Activated gamma-delta T cell treated with Interleukin-2 at 50 U/mL for 16 hours (primary cell): ENCODE results near the gene ACP7.
"Not testable (repeated sequence)": the region's sequence is repeated elsewhere in the genome, so short reads cannot be mapped to it uniquely, and the experiment has no call there.

ENCODE experiments used
- DNase-seq: peaks from one replicate; pipeline ENCODE4 v3.0.0-alpha.2; 2020

The ACP7 gene

DNA sequence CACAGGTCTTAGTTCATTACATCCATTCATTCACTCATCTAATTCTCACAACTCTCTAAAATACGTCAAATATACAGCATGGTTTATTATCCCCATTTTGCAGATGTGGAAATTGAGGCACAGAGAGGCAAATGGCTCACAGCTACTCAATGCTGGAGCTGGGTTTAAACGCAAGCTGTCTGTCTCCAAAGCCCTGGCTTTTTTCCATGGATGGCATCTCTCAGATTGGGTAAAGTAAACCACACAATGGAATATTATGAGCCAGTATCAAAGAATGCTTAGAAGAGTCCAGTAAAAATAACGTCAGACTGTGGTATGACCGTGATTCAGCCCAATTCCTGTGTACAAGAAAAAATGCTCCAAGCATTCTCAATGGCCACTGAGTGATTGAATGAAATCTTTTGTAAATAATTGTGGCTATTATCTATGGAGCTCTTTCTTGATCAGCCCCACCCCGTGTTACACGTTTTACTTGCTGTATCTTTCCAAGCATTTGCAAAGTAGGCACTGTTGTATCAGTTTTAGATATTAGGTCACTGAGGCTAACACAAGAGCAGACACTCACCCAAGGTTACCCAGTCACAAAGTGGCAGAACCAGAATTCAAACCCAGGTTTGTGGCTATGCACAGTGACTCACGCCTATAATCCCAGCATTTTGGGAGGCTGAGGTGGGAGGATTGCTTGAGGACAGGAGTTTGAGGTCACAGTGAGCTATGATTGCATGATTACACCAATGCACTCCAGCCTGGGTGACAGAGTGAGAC lies 5.5 kb upstream of the ACP7 start:
- no peak for DNase-seq

DNA sequence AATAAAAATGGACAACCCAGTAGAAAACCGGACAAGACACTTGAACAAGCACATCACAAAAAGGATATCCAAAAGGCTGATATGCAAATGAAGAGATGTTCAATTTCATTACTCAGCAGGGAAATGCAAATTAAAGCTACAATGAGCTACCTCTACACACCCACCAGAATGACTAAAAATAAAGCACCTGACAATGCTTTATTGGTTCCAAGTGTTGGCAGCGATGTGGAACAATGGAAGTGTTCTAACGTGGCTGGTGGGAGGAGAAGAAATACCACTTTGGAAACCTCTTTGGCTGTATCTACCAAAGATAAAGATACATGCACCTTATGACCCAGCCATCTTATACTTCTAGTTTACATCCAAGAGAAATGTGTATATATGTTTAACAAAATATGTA lies 3.7 kb upstream of the ACP7 start:
- DNase-seq = no peak

DNA sequence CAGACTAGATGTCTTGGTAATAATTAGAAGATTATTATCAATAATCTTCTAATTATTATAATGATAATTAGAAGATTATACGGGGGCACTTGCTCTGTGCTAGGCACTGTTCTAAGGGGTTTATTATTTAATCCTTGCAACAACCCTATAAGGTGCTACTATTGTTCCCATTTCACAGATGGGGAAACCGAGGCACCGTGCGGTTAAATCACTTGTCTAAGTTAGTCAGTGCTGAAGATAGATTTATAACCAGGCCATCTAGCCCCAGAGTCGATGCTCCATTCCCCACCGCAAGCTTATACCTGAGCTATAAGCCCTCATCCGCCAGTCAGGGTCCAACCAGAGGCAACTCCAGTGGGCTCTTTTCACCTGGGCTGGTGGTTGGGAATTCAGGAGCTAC lies 2.0 kb upstream of the ACP7 start:
- DNase-seq = no peak

DNA sequence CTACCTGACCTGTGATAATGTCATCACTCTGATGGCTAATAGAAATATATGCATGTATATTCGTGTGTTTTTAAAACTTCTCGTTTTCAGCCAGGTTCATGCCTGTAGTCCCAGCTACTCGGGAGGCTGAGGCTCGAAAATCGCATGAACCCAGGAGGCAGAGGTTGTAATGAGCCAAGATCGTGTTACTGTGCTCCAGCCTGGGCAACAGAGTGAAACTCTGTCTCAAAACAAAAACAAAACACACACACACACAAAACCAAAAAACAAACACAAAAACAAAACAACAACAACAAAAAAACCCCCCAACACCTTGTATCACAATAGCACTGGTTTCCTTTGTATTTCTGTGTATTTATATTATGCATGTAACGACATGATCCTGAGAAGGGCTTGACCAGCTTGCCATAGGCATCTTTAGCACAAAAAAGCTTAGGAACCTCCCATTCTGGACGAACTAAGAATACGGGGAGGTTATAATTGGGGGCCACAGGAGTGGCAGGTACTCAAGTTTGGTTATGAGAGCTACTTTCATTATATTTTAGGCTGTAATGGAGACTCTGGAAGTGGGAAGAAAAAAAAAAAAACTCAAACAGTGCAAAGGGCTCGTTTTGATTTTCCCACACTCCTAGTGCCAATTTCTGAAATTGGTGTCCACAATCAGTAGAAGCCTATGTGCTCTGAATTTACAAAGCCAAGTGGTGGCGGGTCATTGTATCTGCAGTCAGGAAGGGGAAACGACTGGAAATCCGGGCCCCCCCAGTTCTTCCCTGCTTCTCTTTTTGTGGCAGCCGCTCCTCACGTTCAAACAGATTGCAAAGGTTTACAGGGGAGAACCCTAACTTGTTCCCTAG lies 1.2 kb upstream of the ACP7 start:
- DNase-seq = no peak

DNA sequence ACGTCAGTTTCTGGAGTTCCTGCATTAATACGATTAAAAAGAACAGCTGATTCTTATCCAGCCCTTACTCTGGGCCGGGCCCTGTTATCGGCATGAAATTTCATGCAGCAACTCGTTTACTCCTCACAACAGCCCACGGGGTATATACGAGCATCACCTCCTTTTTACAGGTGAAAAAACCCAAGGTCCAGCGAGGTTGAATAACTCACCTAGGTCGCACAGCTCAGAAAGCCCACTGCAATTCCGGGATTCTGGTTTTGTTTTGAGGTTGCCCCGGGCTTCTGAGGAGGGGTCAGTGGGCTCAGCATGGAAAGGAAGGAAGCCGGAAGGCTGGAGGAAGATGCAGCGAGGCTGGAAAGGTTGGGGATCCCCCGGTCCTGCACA lies 577 bp upstream of the ACP7 start:
- DNase-seq = no peak

DNA sequence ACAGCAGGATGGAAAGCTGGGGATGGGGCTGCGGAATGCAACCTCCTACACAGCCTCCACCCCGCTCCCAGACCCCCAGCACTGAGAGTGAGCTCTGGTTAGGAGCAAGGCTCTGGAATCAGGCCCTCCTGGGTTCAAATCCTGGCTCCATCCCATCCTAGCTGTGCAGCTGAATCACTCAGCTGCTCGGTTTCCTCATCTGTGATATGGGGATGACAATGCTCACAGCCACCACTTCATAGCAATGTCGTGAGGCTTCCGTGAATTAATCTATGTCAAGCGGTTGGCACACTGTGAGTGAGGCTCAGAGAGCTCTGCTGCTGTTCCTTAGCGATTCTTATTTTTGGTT lies 538 bp downstream of the ACP7 start:
- no peak for DNase-seq

DNA sequence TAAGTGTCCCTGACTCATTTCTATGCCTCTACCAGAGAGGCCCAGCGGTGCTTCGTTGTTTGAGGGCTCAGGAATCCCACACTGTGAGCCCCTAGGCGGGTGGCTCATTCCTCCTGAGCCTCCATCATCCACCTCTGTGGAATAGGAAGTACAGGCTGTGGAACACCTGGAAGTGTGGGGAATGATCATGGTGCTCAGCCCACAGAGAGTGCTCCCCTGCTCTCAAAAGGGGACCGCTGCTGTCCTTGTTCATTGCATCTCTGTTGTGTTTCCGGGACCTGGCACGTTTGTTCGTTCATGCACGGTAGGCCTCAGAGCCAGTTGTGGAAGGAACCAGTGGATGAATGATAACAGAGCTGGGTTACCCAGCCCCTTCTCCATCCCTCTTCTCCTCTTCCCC lies 1.2 kb downstream of the ACP7 start:
- DNase-seq = no peak

DNA sequence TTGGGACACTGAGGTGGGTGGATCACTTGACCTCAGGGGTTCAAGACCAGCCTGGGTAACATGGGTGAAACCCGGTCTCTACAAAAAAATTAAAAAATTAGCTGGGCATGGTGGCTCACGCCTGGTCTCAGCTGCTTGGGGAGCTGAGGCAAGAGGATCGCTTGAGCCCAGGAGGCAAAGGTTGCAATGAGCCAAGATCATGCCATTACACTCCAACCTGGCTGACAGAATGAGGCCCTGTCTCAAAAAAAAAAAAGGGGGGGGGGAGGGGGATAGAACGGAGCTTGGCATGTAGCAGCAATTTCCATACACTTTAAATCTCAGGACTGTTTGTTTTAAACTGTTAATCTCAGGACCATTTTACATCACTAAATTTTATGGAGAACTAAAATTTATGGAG lies 2.2 kb downstream of the ACP7 start:
- DNase-seq = no peak

DNA sequence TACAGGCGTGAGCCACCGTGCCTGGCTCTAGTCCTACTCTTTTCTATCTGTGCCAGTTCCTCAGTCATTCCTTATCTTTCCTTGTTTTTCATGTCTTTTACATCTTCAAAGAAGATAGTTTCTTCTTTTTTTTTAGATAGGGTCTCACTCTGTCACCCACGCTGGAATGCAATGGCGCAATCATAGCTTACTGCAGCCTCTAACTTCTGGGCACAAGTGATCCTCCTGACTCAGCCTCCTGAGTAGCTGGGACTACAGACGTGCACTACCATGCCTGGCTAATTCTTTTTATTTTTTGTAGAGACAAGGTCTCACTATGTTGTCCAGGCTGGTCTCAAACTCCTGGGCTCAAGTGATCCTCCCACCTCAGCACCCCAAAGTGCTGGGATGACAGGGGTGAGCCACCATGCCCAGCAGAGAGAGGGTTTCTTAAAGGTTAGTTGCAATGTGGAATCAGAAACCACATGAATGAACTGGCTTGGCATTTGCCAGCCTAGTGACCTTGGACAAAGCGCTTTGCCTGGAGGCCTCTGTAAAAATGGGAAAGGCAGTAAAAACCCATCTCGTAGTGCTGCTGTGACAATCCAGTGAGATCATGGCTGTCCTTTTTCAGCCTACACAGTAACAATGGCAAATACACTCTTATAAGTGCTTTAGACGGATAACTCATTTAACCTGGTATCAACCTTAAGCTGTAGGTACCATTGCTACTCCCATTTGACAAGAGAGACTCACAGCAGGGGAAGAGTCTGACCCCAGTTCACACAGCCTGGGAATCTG lies 3.9 kb downstream of the ACP7 start:
- DNase-seq = no peak

DNA sequence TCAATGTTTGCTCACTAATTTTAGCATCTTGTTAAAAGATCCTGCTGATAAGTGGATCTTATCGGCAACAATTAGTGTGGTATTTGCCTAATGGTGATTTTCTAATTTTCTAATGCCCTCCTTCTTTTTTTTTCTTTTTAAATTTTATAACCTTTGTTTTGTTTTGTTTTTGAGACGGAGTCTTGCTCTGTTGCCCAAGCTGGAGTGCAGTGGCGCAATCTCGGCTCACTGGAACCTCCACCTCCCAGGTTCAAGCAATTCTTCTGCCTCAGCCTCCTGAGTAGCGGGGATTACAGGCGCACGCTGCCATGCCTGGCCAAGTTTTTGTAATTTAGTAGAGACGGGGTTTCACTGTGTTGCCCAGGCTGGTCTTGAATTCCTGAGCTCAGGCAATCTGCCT lies 5.8 kb downstream of the ACP7 start:
- not testable (repeated sequence) for DNase-seq

DNA sequence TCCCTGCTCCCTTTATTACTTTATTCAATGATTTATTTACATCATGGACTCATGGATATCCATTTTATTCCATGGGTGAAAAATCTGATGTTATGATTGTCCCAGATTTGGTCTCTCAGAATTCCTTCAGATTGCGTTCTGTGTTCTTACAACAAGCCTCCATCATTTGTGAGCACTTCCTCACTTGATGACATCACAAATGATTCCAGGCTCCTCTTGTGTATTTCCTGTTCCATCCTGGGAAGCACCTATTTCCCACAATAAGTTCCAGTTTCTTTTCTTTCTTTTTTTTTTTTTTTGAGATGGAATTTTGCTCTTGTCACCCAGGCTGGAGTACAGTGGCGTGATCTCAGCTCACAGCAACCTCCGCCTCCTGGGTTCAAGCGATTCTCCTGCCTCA lies 6.7 kb downstream of the ACP7 start:
- DNase-seq = no peak

DNA sequence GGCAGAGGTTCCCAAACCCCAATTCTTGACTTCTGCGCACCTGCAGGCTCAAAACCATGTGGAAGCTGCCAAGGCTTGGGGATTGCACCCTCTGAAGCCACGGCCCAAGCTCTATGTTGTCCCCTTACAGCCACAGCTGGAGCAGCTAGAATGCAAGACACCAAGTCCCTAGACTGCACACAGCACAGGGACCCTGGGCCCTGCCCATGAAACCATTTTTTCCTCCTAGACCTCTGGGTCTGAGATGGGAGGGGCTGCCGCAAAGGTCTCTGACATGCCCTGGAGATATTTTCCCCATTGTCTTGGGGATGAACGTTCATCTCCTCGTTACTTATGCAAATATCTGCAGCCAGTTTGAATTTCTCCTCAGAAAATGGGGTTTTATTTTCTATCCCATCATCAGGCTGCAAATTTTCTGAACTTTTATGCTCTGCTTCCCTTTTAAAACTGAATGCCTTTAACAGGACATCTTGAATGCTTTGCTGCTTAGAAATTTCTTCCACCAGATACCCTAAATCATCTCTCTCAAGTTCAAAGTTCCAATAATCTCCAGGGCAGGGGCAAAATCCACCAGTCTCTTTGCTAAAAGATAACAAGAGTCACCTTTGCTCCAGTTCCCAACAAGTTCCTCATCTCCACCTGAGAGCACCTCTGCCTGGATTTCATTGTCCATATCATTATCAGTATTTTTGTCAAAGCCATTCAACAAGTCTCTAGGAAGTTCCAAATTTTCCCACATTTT lies 11.8 kb downstream of the ACP7 start:
- DNase-seq = not testable (repeated sequence)

DNA sequence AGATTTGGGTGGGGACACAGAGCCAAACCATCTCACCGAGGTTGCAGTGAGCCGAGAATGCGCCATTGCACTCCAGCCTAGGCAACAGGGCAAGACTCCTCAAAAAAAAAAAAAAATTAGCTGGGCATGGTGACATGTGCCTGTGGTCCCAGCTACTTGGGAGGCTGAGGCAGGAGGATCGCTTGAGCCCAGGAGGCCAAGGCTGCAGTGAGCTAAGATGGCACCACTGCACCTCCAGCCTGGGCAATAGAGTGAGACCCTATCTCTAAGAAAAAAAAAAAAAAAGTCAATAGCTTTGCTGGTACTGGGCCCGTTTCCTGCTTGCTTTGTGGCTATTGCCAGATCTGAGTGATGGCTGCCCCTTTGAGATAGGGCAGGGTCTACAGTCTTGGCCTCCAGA lies 13.1 kb downstream of the ACP7 start:
- DNase-seq = no peak

DNA sequence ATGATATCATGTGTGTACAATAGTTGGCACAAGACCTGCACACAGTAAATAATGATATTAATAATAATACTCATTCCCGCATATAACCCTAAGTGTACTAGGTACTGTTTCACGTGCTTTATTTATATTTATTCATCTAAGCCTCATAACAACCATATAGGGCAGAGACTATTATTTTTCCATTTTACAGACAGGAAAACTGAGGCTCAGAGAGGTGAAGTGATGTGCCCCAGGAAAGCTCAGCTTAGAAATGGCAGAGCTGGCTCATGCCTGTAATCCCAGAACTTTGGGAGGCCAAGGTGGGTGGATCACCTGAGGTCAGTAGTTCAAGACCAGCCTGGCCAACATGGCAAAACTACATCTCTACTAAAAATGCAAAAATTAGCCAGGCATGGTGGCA lies 13.6 kb downstream of the ACP7 start:
- no peak for DNase-seq

DNA sequence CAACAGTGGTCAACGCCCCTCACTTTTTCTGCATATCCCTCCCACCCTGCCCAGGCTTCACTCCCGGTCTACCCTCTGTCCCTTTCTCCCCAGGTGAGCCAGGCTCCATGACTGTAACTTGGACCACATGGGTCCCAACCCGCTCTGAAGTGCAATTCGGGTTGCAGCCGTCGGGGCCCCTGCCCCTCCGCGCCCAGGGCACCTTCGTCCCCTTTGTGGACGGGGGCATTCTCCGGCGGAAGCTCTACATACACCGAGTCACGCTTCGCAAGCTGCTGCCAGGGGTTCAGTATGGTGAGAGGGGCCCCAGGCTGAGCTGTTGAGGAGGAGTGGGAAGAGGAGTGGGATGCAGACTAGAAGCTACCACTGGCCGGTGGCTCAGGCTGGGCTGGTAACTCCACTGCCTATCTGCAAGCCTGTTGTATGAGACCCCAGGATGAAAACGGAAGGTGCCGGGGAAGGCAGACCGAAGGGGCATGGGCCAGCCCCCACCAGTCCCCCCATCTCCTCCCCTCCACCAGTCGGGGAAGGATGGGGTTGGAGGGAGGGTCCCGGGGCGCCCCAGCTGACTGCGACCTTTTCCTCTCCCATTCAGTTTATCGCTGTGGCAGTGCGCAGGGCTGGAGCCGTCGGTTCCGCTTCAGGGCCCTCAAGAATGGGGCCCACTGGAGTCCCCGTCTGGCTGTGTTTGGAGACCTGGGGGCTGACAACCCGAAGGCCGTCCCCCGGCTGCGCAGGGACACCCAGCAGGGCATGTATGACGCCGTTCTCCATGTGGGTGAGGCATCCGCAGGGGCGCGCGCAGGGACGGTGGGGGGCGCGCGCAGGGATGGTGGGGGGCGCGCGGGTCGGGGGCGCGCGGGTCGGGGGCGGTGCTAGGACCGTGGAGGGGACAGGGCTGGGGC lies 14.4 kb downstream of the ACP7 start:
- DNase-seq = no peak

DNA sequence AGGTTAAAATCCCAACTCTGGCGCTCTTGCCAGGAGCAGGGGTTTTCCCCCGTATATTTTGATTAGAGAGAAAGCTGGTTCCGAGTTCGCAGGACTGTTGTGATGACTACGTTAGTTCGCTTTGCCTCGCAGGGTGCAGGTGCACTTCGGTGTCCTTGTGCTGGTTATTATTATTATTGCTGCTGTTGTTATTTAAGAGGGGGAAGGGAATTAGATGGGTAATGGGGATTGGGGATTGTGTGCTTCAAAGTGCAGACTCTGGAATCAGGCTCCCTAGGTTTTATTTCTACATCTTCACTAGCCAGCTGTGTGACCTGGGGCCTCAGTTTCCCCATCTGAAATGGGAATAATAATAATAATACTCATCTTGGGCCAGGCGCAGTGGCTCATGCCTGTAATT lies 15.2 kb downstream of the ACP7 start:
- DNase-seq = no peak

DNA sequence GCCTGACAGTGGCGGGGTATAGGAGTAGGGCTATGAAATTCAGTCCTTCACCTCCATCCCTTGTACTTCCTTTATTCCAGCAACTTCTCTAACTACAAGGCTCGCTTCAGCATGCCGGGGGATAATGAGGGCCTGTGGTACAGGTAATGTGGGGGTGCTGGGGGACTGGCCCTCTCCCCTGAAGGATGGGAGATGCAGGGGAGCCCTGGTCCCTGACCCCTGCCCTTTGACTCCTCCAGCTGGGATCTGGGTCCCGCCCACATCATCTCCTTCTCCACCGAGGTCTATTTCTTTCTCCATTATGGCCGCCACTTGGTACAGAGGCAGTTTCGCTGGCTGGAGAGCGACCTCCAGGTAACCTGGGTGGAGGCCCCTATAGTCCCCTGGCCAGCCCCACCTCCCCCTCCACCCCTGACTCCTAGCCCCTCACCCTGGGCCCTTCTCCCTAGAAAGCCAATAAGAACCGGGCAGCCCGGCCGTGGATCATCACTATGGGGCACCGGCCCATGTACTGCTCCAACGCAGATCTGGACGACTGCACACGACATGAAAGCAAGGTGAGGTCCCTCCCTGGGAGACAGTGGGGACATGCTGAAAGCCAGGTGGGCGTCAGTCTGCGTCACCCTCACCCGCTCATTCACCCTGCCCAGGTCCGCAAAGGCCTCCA lies 16.5 kb downstream of the ACP7 start:
- no peak for DNase-seq

DNA sequence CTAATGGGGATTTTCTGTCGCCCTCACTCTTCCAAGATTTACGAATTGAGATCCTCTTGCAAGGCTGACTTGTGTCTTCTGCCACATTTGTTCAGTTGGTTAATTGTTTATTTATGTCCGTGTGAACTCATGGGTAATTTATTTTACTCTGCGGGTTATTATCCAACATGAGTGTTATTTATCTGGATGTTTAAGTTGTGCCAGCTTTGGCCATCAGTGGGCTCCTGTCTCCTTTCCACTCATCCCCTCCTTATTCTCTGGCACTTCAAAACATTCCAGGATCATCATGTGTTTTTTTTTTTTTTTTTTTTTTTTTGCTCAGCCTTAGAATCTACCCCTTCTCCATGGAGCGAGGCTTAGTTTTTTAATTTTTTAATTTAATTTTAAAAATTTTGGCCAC lies 19.0 kb downstream of the ACP7 start:
- DNase-seq = no peak

DNA sequence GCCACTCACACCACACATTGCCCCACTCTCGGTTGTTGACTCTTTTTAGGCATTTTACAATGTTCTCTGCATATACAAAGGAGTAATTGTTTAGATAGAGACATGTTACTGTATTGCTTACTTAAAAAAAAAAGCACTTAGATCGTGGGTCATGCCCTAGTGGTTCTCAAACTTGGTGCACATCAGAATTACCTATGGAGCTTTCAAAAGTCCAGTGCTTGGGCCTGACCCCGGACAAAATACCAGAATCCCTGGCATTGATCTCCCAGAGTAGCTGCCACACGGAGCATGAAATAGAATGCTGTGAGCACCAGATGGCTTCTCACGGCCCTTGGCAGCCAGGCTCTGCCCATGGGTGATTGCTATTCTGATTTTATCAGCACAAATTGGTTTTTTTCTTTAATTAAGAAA lies 20.0 kb downstream of the ACP7 start:
- no peak for DNase-seq

DNA sequence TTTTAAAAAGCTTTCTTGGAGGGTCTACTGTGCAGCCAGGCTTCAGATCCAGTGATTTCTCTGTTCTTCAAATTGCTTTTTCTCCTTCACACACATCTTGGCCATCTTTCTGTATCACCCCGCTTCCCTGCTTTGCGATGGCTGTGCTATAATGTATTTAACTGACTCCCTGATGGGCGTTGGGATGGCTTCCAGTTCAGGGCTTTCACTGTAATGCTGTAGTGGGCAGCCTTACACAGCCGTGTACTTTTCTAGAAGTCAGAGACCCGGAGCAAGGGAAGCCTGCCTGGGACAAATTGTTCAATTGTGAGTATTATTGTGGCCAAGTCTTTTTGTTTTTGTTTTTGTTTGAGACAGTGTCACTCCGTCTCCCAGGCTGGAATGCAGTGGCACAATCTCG lies 22.0 kb downstream of the ACP7 start:
- DNase-seq = no peak

DNA sequence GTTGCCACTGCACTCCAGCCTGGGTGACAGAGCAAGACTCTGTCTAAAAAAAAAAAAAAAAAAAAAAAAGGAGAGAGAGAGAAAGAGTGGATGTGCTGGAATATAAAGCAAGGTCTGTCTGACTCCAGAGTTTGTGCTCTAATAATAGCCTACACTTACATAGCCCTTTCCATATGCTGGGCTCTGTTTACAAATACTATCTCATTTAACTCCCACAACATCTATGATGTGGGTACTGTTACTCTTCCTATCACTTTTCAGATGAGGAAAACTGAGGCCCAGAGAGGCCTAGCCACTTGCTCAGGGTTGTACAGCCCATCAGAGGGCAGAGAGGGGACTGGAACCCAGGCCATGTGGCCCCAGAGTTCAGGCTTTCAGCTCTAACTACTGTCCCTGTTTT lies 25.5 kb downstream of the ACP7 start:
- no peak for DNase-seq
